ENCODE data around the gene CMSS1.

DNA sequence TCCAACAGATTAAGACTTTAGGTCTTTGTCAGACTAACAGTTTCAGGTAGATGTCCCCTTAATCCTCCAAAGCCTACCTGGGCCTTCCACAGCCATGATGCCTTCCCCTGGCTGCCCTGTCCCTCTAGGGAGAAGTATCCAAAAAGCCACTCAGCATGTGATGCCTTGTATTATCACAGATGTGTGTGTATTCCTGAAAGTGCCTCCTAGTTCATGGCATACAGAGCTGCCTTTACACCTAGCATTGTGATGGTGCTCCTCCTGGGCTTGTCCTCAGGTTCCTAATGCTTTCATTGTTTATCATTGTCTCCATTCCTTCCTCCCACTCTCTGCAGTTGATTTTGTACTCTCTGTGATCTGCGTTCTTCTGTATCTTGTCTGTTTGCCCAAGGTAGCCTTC lies 43.6 kb downstream of the CMSS1 start:
- no peak for TF ChIP-seq CTCF (IDR thresholded peaks at IDR 0.05)
- no peak for TF ChIP-seq POLR2A (IDR thresholded peaks at IDR 0.05)
